SIG-M5 treated with dmso at 0.1 percent for 504 hours (cell line): ENCODE data around the gene SLX9.

ENCODE experiments used
- DNase-seq: peaks from one replicate; lab custom pipeline; 2025; ENCODE audit not compliant: unreplicated experiment; lab: John Stamatoyannopoulos, UW

The SLX9 gene

GRCh38 chr21:44999972-45000636 is 60.3 kb downstream of the SLX9 start:
- DNase-seq: no peak

- DNase-seq: no peak
These were observed 60.9 kb downstream of the SLX9 start for GRCh38 chr21:45000637-45001133.

- DNase-seq: no peak
These were observed 61.6 kb downstream of the SLX9 start for GRCh38 chr21:45001134-45002095.

- DNase-seq: no peak
These were observed 62.8 kb downstream of the SLX9 start for GRCh38 chr21:45002381-45003204.

- DNase-seq: no peak
These were observed 63.7 kb downstream of the SLX9 start for GRCh38 chr21:45003331-45004058.

- no peak for DNase-seq
These were observed 64.2 kb downstream of the SLX9 start for GRCh38 chr21:45004059-45004422.

- no peak for DNase-seq
These were observed 64.8 kb downstream of the SLX9 start for GRCh38 chr21:45004481-45005247.

- DNase-seq: no peak
These were observed 66.8 kb downstream of the SLX9 start for GRCh38 chr21:45006536-45007095.

- no peak for DNase-seq
These were observed 69.8 kb downstream of the SLX9 start for GRCh38 chr21:45009616-45010015.

- no peak for DNase-seq
These were observed 70.3 kb downstream of the SLX9 start for GRCh38 chr21:45010096-45010495.

GRCh38 chr21:45010860-45011259 is 71.0 kb downstream of the SLX9 start:
- no peak for DNase-seq

GRCh38 chr21:45011426-45011825 is 71.6 kb downstream of the SLX9 start:
- DNase-seq: no peak

GRCh38 chr21:45011911-45012661 is 72.3 kb downstream of the SLX9 start:
- DNase-seq: no peak

- no peak for DNase-seq
These were observed 72.9 kb downstream of the SLX9 start for GRCh38 chr21:45012662-45013259.

GRCh38 chr21:45013260-45013841 is 73.5 kb downstream of the SLX9 start:
- DNase-seq: no peak

GRCh38 chr21:45014747-45015468 is 75.1 kb downstream of the SLX9 start:
- DNase-seq: no peak

GRCh38 chr21:45015469-45015860 is 75.6 kb downstream of the SLX9 start:
- DNase-seq: no peak
